CD4-positive, alpha-beta memory T cell (primary cell): ENCODE data around the gene TBC1D22B. TPM values are rescaled to one million over a fixed set of nuclear protein-coding genes. Genes with fewer than 3 reads are reported as not detected.
A peak's percentile ranks its signal among the peaks of the same experiment; 100 is the strongest.

Source experiments
- CTCF ChIA-PET: fragments of 350-600 bp; sonication (Branson Sonifier 250); formaldehyde crosslinking; loops from one replicate; lab custom pipeline; 2021; ENCODE audit warnings: inconsistent platforms; ENCODE audit not compliant: partially characterized antibody; lab: Charles Lee
- POLR2A ChIA-PET: fragments of 350-600 bp; sonication (Branson Sonifier 250); formaldehyde crosslinking; loops from one replicate; lab custom pipeline; 2021; ENCODE audit not compliant: partially characterized antibody; lab: Charles Lee
- DNase-seq, 5 donors: peaks; one replicate each; pipeline versions ENCODE4 v3.0.0 to v3.0.0-alpha.2; 2020 to 2022; ENCODE audit warnings: mixed read lengths in 1 of 5
- H3K27ac ChIP-seq: one replicate; pipeline ENCODE4 v1.7.0; 2013; ENCODE audit warnings: low read depth, low read length
- H3K27me3 ChIP-seq: 2 replicates; pipeline ENCODE4 v1.7.0; 2013; ENCODE audit warnings: mild to moderate bottlenecking, low read length, moderate library complexity; ENCODE audit not compliant: insufficient read depth
- H3K36me3 ChIP-seq: 2 replicates; pipeline ENCODE4 v1.7.0; 2013; ENCODE audit warnings: mild to moderate bottlenecking, low read length, moderate library complexity; ENCODE audit not compliant: insufficient read depth
- H3K4me1 ChIP-seq: 2 replicates; pipeline ENCODE4 v1.7.0; 2013; ENCODE audit warnings: mild to moderate bottlenecking, low read length, moderate library complexity; ENCODE audit not compliant: insufficient read depth
- H3K4me3 ChIP-seq, 2 donors: one replicate each; pipeline ENCODE4 v1.7.0; 2013; ENCODE audit warnings: low read length in 2 of 2, mild to moderate bottlenecking in 1 of 2
- H3K9me3 ChIP-seq, 2 donors: one replicate each; pipeline ENCODE4 v1.7.0; 2013; ENCODE audit warnings: low read length in 2 of 2, control low read depth in 1 of 2; ENCODE audit not compliant: control insufficient read depth in 1 of 2
- H3K27ac Mint-ChIP-seq, 7 donors: one replicate each; pipeline ENCODE4 v1.8.0; 2020 to 2021; ENCODE audit warnings: mixed read lengths in 7 of 7, mild to moderate bottlenecking in 6 of 7, inconsistent platforms in 3 of 7, moderate library complexity in 3 of 7
- H3K27me3 Mint-ChIP-seq, 2 donors: one replicate each; pipeline ENCODE4 v1.8.0; 2020 to 2021; ENCODE audit warnings: mixed read lengths in 2 of 2
- H3K36me3 Mint-ChIP-seq, 2 donors: one replicate each; pipeline ENCODE4 v1.8.0; 2020 to 2021; ENCODE audit warnings: mixed read lengths in 2 of 2, inconsistent platforms in 1 of 2, mild to moderate bottlenecking in 1 of 2
- H3K4me1 Mint-ChIP-seq, 4 donors: one replicate each; pipeline ENCODE4 v1.8.0; 2020 to 2021; ENCODE audit warnings: mixed read lengths in 4 of 4, mild to moderate bottlenecking in 1 of 4
- H3K4me3 Mint-ChIP-seq, 8 donors: one replicate each; pipeline ENCODE4 v1.8.0; 2020 to 2021; ENCODE audit warnings: mixed read lengths in 8 of 8, mild to moderate bottlenecking in 7 of 8, moderate library complexity in 6 of 8, inconsistent platforms in 3 of 8
- H3K9me3 Mint-ChIP-seq, 8 donors: one replicate each; pipeline ENCODE4 v1.8.0; 2020 to 2021; ENCODE audit warnings: mixed read lengths in 8 of 8, mild to moderate bottlenecking in 5 of 8, inconsistent platforms in 3 of 8, moderate library complexity in 1 of 8
- intact Hi-C: fragments of 100-400 bp; cut with micrococcal nuclease; formaldehyde crosslinking; loops from one replicate; pipeline ENCODE4 v1.15.1; 2023
- polyA plus RNA-seq, 2 donors: library from polyadenylated mRNA; unstranded; fragments of 300-500 nt; fragmentation: Illumina TruSeq; gene quantifications; one replicate each; pipeline ENCODE4 v1.2.3, GENCODE V29; 2021
- total RNA-seq, 2 experiments: library from RNA; stranded (reverse); gene quantifications; one replicate each; pipeline ENCODE4 v1.2.3, GENCODE V29; 2021

TBC1D22B gene
- total and polyA plus RNA-seq, 4 experiments from 2014 or later: 7.2 to 11.9 (median 10.0) TPM

DNA sequence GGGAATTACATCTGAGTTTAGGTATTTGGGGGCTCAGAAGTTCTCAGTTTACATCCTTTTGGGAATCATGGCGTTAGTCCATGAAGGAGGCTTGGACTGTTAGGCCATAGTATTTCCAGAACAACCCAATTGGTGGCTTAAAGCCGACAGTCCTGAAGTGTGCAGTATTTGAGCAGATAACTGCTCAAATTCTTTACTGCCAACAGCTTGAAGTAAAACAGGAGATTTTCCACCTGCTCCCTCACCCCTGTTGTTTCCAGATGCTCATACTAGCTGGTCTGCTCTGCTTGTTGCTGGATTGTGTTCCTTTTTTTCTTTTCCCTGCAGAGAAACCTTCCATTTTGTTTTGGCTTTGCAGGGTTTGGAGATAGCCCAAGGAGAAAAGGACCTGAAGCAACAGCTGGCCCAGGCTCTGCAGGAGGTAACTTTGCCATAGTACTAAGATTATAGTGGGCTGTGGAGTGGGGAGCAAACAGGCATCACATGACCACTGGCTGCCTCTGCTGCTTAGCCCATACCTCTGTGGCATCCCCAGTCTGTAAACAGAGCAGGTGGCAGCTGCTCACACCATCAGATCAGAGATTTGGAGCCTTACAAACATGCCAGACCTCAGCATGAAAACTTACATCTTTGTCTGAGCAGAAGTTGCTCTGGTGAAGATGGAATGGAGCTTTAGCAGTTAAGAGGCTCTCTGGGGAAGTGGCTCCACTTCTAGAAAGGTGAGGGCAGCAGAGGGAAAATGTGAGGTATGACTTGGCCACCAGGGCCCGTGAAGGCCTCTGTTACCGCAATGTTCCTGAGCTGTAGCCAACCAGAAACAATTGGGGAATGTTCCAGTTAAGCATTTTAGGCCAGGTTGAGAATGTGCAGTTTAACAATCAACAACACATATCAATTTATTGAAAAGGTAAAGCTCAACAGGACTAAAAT is 113.8 kb downstream of the TBC1D22B start:
- ChIA-PET CTCF (interaction anchor here (1.1 to 1.7 kb wide), 2 partner anchors 46 to 85 kb away, joined by 3 to 10 read pairs; no protein-coding TSS in a partner anchor), POLR2A (no interaction called here)
- DNase-seq: no peak
- Histone ChIP-seq H3K27ac (no peak overlapping the region), H3K4me1 (no peaks in the 10 kb centered on the region), H3K36me3 (peaks cover 31% of the 10 kb centered on the region), H3K4me3 (no peak overlapping the region), H3K27me3 (no peaks in the 10 kb centered on the region), H3K9me3 (no peaks in the 10 kb centered on the region)
- intact Hi-C loops: no loop called here
- Mint-ChIP-seq H3K27me3 (no peaks in the 10 kb centered on the region), H3K4me1 (peaks cover 0 to 7% (median 4%) of the 10 kb centered on the region in 4 donors), H3K9me3 (no peaks in the 10 kb centered on the region), H3K4me3 (no peak overlapping the region), H3K36me3 (peaks cover 30 to 65% of the 10 kb centered on the region in 2 donors), H3K27ac (peak overlapping the region in 2 of 7 donors; percentile 13 to 23)

DNA sequence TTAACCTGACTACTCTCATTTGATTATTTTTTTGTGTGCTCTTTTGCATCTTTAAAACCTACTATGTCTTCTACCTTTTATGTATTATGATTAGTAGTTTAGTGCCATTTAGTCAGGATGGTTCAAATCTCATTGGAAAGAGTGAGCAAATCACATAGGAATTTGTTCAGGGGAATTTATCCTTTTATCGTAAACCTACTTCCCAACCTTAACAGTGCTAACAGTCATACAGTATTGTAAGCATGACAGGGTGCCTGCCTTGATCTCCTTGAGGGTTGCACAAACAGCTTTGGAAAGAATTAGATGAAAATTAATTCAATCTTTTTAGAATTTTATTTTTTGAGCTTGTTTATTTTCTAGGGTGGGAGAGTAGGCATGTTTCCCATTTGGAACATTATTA is 114.5 kb downstream of the TBC1D22B start:
- ChIA-PET CTCF (interaction anchor here (1.7 kb wide), 1 partner anchor 47 kb away, joined by 10 read pairs; no protein-coding TSS in a partner anchor), POLR2A (no interaction called here)
- Histone ChIP-seq H3K36me3 (peaks cover 33% of the 10 kb centered on the region), H3K4me1 (no peaks in the 10 kb centered on the region), H3K4me3 (no peak overlapping the region), H3K9me3 (no peaks in the 10 kb centered on the region), H3K27me3 (no peaks in the 10 kb centered on the region), H3K27ac (no peak overlapping the region)
- peaks cover 30 to 64% of the 10 kb centered on the region in 2 donors for H3K36me3 Mint-ChIP-seq
- no peak for DNase-seq
- intact Hi-C loops: no loop called here
- peak overlapping the region in 1 of 7 donors; percentile 64 for H3K27ac Mint-ChIP-seq
- H3K27me3 Mint-ChIP-seq: no peaks in the 10 kb centered on the region
- peaks cover 0 to 5% (median under 1%) of the 10 kb centered on the region in 4 donors for H3K4me1 Mint-ChIP-seq
- H3K4me3 Mint-ChIP-seq: no peak overlapping the region
- H3K9me3 Mint-ChIP-seq: no peaks in the 10 kb centered on the region

DNA sequence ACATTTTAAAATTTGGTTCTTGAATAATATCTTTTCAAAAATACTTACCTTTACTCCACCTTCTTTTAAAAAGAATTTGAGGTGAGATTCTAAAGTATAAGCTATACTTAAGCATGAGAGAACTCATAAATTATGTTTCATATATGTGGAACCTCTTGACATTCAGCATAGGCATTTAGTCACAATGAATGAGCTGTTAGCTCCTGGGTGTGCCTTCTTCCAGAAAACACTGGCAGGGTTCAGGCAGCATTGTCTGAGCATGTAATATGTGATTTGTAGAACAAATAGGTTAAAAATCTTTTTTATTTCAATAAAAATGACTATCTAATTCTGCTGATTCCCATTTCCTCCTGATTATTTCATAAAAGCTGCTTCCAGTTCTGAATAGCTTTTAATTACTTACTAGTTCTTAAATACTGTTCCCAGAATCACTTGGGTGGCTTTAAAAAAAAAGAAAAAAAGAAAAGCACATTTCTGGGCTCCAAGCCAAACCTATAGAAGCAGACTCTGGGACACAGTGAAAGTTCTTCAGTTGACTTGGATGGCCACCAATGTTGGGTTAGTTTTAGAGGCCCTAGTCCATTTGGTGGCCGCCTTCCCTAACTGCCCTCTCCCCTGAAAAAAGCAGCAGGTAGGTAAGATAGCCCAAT is 116.4 kb downstream of the TBC1D22B start:
- H3K4me1 Mint-ChIP-seq: peaks cover 0 to 4% (median under 1%) of the 10 kb centered on the region in 4 donors
- POLR2A ChIA-PET: no interaction called here
- H3K4me3 Mint-ChIP-seq: no peak overlapping the region
- H3K9me3 Mint-ChIP-seq: no peaks in the 10 kb centered on the region
- Histone ChIP-seq H3K4me3 (no peak overlapping the region), H3K9me3 (no peaks in the 10 kb centered on the region), H3K36me3 (peaks cover 23% of the 10 kb centered on the region), H3K27ac (no peak overlapping the region), H3K27me3 (no peaks in the 10 kb centered on the region), H3K4me1 (no peaks in the 10 kb centered on the region)
- CTCF ChIA-PET: interaction anchor here (1.0 to 2.3 kb wide), 2 partner anchors 10 to 12 kb away, joined by 4 to 5 read pairs; no protein-coding TSS in a partner anchor
- peaks cover 27 to 64% of the 10 kb centered on the region in 2 donors for H3K36me3 Mint-ChIP-seq
- H3K27ac Mint-ChIP-seq: peak overlapping the region in 2 of 7 donors; percentile 29 to 53
- DNase-seq: no peak
- intact Hi-C loops: no loop called here
- no peaks in the 10 kb centered on the region for H3K27me3 Mint-ChIP-seq

DNA sequence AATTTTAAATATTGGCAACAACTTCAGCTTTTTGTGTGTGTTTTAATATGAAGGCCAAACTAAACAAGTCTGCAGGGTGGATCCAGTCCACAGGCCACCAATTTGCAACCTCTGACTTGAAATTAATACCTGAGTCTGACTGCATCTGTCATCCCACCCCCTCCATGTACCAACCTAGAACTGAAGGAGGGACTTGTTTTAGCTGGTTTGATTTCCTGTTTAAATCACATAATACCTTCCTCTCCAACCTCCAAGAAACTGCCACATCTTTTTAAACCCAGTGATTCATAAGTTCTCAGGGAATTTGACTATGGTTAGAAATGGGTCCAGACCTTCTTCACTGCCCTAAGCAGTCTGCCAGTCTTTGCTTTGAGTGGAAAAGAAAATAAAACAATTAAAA is 117.8 kb downstream of the TBC1D22B start:
- Histone ChIP-seq H3K36me3 (peaks cover 20% of the 10 kb centered on the region), H3K27ac (no peak overlapping the region), H3K9me3 (no peaks in the 10 kb centered on the region), H3K27me3 (no peaks in the 10 kb centered on the region), H3K4me1 (no peaks in the 10 kb centered on the region), H3K4me3 (no peak overlapping the region)
- ChIA-PET POLR2A (no interaction called here), CTCF (interaction anchor here (2.3 kb wide), 1 partner anchor 9 kb away, joined by 5 read pairs; no protein-coding TSS in a partner anchor)
- H3K9me3 Mint-ChIP-seq: no peaks in the 10 kb centered on the region
- intact Hi-C loops: no loop called here
- no peak overlapping the region for H3K27ac Mint-ChIP-seq
- H3K27me3 Mint-ChIP-seq: no peaks in the 10 kb centered on the region
- no peaks in the 10 kb centered on the region for H3K4me1 Mint-ChIP-seq
- H3K36me3 Mint-ChIP-seq: peaks cover 23 to 55% of the 10 kb centered on the region in 2 donors
- no peak overlapping the region for H3K4me3 Mint-ChIP-seq
- no peak for DNase-seq

DNA sequence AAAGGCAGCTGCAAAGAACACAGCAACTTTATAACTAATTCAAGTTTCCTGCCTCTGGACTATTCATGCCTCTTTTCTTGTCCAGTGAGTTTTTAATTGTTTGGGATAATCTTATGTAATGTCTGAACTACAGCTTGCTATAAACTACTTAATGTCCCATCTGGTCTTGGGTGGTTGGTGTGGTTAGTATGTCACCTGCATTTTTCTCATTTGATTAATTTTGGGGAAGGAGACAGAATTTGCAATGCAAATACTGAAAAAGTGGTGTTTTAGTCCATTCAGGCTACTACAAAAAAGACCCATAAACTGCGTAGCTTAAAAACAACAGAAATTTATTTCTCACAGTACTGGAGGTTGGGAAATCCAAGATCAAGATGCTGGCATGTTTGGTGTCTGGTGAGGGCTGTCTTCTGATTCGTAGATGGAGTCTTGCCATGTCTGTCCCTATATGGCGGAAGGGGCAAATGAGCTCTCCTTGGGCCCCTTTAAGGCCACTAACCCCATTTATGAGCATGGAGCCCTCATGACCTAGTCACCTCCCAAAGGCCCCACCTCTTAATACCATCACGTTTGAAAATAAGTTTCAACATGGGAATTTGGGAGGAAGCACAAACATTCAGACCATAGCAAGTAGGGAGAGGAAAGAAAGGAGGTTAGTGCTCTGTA is 118.6 kb downstream of the TBC1D22B start:
- no peaks in the 10 kb centered on the region for H3K9me3 Mint-ChIP-seq
- H3K27ac ChIP-seq: no peak overlapping the region
- CTCF ChIA-PET: no interaction called here

DNA sequence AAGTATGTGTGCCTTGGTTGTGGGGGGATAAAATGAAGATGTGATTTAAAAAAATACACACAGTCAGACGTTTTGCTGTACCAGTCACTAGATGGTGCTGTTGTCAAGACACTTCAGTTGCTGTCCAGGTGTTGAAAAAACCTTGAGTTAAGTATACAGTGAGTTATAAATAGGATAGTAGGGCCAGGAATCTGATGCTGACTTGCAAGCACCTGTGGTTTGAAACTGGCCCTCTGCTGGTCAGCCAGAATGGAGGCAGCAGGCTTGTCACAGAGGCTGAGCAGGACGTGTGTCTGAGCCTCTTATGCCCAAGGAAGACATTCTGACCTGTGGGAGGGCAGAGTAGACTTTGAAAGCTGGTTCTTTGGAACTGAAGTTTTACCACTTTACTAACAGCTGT is 124.0 kb downstream of the TBC1D22B start:
- H3K27ac Mint-ChIP-seq: peak overlapping the region in 2 of 7 donors; percentile 25 to 33
- H3K9me3 Mint-ChIP-seq: no peaks in the 10 kb centered on the region
- intact Hi-C loops: loop anchor here (1.0 to 5.0 kb wide), 4 partner anchors 185 to 1111 kb away; no protein-coding TSS in a partner anchor
- H3K27me3 ChIP-seq: no peaks in the 10 kb centered on the region
- no peak overlapping the region for H3K4me3 Mint-ChIP-seq
- H3K4me3 ChIP-seq: no peak overlapping the region
- H3K9me3 ChIP-seq: no peaks in the 10 kb centered on the region
- peaks cover 22 to 47% of the 10 kb centered on the region in 2 donors for H3K36me3 Mint-ChIP-seq
- CTCF ChIA-PET: interaction anchor here (0.6 to 1.7 kb wide), 6 partner anchors 11 to 310 kb away, joined by 3 to 10 read pairs (median 4); no protein-coding TSS in a partner anchor
- peaks cover 0 to 2% (median 0%) of the 10 kb centered on the region in 4 donors for H3K4me1 Mint-ChIP-seq
- POLR2A ChIA-PET: interaction anchor here (1.0 kb wide), 1 partner anchor 51 kb away, joined by 3 read pairs; the partner anchor contains the start of gene CMTR1
- H3K27ac ChIP-seq: no peak overlapping the region
- DNase-seq: peak; percentile 41 to 55 (median 45)
- H3K27me3 Mint-ChIP-seq: no peaks in the 10 kb centered on the region
- peaks cover 5% of the 10 kb centered on the region for H3K36me3 ChIP-seq
- H3K4me1 ChIP-seq: no peaks in the 10 kb centered on the region

More for the DNA sequence above, 118.6 kb downstream of the TBC1D22B start:
- Histone ChIP-seq H3K9me3 (no peaks in the 10 kb centered on the region), H3K27me3 (no peaks in the 10 kb centered on the region), H3K4me1 (no peaks in the 10 kb centered on the region), H3K4me3 (no peak overlapping the region), H3K36me3 (peaks cover 15% of the 10 kb centered on the region)
- Mint-ChIP-seq H3K27me3 (no peaks in the 10 kb centered on the region), H3K4me3 (no peak overlapping the region), H3K36me3 (peaks cover 21 to 51% of the 10 kb centered on the region in 2 donors), H3K27ac (peak overlapping the region in 2 of 7 donors; percentile 20 to 72), H3K4me1 (no peaks in the 10 kb centered on the region)
- intact Hi-C loops: no loop called here
- no peak for DNase-seq
- POLR2A ChIA-PET: interaction anchor here (0.7 kb wide), 1 partner anchor 312 kb away, joined by 3 read pairs; no protein-coding TSS in a partner anchor
